WTC11 (cell line): Measurements from ENCODE around the gene MFAP3L. TPM values are rescaled to one million over a fixed set of nuclear protein-coding genes. Genes with fewer than 3 reads are reported as not detected.

ENCODE experiments used
- ATAC-seq: fragments of 200-7000 bp; cut with Tn5 transposase; 2 replicates; pipeline ENCODE4 v1.10.0; 2021; ENCODE audit warnings: mild to moderate bottlenecking, moderate library complexity
- CTCF ChIA-PET: fragments of 300-600 bp; sonication (Branson Sonifier 250); formaldehyde crosslinking; loops from one replicate; lab custom pipeline; 2021; ENCODE audit warnings: antibody characterized with exemption; lab: Charles Lee
- POLR2A ChIA-PET: fragments of 350-600 bp; sonication (Branson Sonifier 250); formaldehyde crosslinking; loops from one replicate; lab custom pipeline; 2021; ENCODE audit warnings: antibody characterized with exemption; lab: Charles Lee
- DNase-seq: peaks from one replicate; pipeline ENCODE4 v3.0.0; 2021; ENCODE audit warnings: low spot score
- H3K27ac Mint-ChIP-seq: 2 replicates; pipeline ENCODE4 v1.8.0; 2021; ENCODE audit warnings: mixed read lengths
- H3K27me3 Mint-ChIP-seq: 2 replicates; pipeline ENCODE4 v1.8.0; 2021; ENCODE audit warnings: low read depth, mild to moderate bottlenecking, moderate library complexity, mixed read lengths
- H3K36me3 Mint-ChIP-seq: 2 replicates; pipeline ENCODE4 v1.8.0; 2021; ENCODE audit warnings: mixed read lengths
- H3K4me1 Mint-ChIP-seq: 2 replicates; pipeline ENCODE4 v1.8.0; 2022; ENCODE audit warnings: mixed read lengths
- H3K4me3 Mint-ChIP-seq: 2 replicates; pipeline ENCODE4 v1.8.0; 2021; ENCODE audit warnings: mild to moderate bottlenecking, moderate library complexity, mixed read lengths
- H3K9me3 Mint-ChIP-seq: 2 replicates; pipeline ENCODE4 v1.8.0; 2021; ENCODE audit warnings: mixed read lengths
- CDX4 ChIP-seq: fragments of 250-450 bp; sonication (Bioruptor Pico); IDR thresholded peaks from 2 replicates; pipeline ENCODE4 v1.9.0; 2021; ENCODE audit warnings: moderate library complexity, mild to moderate bottlenecking, inconsistent platforms, borderline replicate concordance
- E2F4 ChIP-seq: sonication (generic); formaldehyde crosslinking; IDR thresholded peaks from 2 replicates; pipeline ENCODE4 v1.8.1; 2022; ENCODE audit warnings: low read depth, mild to moderate bottlenecking, moderate library complexity, missing genetic modification reagents, borderline replicate concordance
- ERG ChIP-seq: fragments of 250-450 bp; sonication (Bioruptor Pico); IDR thresholded peaks from 2 replicates; pipeline ENCODE4 v1.8.0; 2021; ENCODE audit warnings: mild to moderate bottlenecking
- HMGA2 ChIP-seq: fragments of 250-450 bp; sonication (Bioruptor Pico); IDR thresholded peaks from 2 replicates; pipeline ENCODE4 v1.4.0; 2021; ENCODE audit warnings: mild to moderate bottlenecking, moderate library complexity
- HMGXB4 ChIP-seq: sonication (generic); formaldehyde crosslinking; IDR thresholded peaks from 2 replicates; pipeline ENCODE4 v1.8.1; 2023; ENCODE audit warnings: mild to moderate bottlenecking, moderate library complexity, missing genetic modification reagents
- MXD4 ChIP-seq: fragments of 250-450 bp; sonication (Bioruptor Pico); IDR thresholded peaks from 2 replicates; pipeline ENCODE4 v1.8.0; 2021; ENCODE audit warnings: mild to moderate bottlenecking, moderate library complexity, borderline replicate concordance
- NFATC4 ChIP-seq: fragments of 250-450 bp; sonication (Bioruptor Pico); IDR thresholded peaks from 2 replicates; pipeline ENCODE4 v1.9.0; 2021; ENCODE audit warnings: mild to moderate bottlenecking
- RELA ChIP-seq: sonication (generic); formaldehyde crosslinking; IDR thresholded peaks from 2 replicates; pipeline ENCODE4 v1.8.1; 2022; ENCODE audit warnings: missing genetic modification reagents, mild to moderate bottlenecking, borderline replicate concordance
- TCF7 ChIP-seq: sonication (generic); formaldehyde crosslinking; IDR thresholded peaks from 2 replicates; pipeline ENCODE4 v1.8.0; 2022; ENCODE audit warnings: mild to moderate bottlenecking, low read depth, missing genetic modification reagents, moderate library complexity
- TEAD4 ChIP-seq: sonication (generic); formaldehyde crosslinking; IDR thresholded peaks from 2 replicates; pipeline ENCODE4 v1.8.0; 2022; ENCODE audit warnings: mild to moderate bottlenecking, missing genetic modification reagents
- ZNF281 ChIP-seq: sonication (generic); formaldehyde crosslinking; IDR thresholded peaks from 2 replicates; pipeline ENCODE4 v1.8.0; 2023; ENCODE audit warnings: mild to moderate bottlenecking, missing genetic modification reagents
- ZNF512 ChIP-seq: sonication (generic); formaldehyde crosslinking; IDR thresholded peaks from 2 replicates; pipeline ENCODE4 v1.8.1; 2022; ENCODE audit warnings: missing genetic modification reagents, borderline replicate concordance
- ZNF532 ChIP-seq: fragments of 250-450 bp; sonication (Bioruptor Pico); IDR thresholded peaks from 2 replicates; pipeline ENCODE4 v1.9.0; 2021; ENCODE audit warnings: mild to moderate bottlenecking, borderline replicate concordance
- total RNA-seq: library from RNA; stranded (reverse); gene quantifications from 3 replicates; pipeline ENCODE4 v1.2.3, GENCODE V29; 2021

The MFAP3L gene
- total RNA-seq, 1 experiment from 2014 or later, result 31.3 TPM

GRCh38 chr4:169987327-169988228, 38.6 kb downstream of the MFAP3L start:
- ATAC-seq, result peak; percentile 43; the same call in 1 of the 2 replicates

GRCh38 chr4:169986369-169986768, 39.8 kb downstream of the MFAP3L start:
- no peak overlapping the region for H3K4me3 Mint-ChIP-seq
- POLR2A ChIA-PET, result no interaction called here
- no peaks in the 10 kb centered on the region for H3K9me3 Mint-ChIP-seq
- H3K27ac Mint-ChIP-seq, result no peak overlapping the region
- H3K4me1 Mint-ChIP-seq, result peaks cover 24% of the 10 kb centered on the region
- DNase-seq, result no peak
- CTCF ChIA-PET, result no interaction called here
- no peaks in the 10 kb centered on the region for H3K36me3 Mint-ChIP-seq
- ATAC-seq, result no peak
- no peaks in the 10 kb centered on the region for H3K27me3 Mint-ChIP-seq
- TF ChIP-seq RELA (CRISPR knock-in tag) (no peak), HMGXB4 (CRISPR knock-in tag) (no peak), TCF7 (CRISPR knock-in tag) (no peak), CDX4 (CRISPR knock-in tag) (no peak), E2F4 (CRISPR knock-in tag) (no peak), ZNF532 (CRISPR knock-in tag) (no peak), NFATC4 (CRISPR knock-in tag) (no peak), MXD4 (no peak)

More at GRCh38 chr4:169987327-169988228, 38.6 kb downstream of the MFAP3L start:
- POLR2A ChIA-PET, result no interaction called here
- peaks cover 9% of the 10 kb centered on the region for H3K36me3 Mint-ChIP-seq
- no peak overlapping the region for H3K27ac Mint-ChIP-seq
- peaks cover 6% of the 10 kb centered on the region for H3K9me3 Mint-ChIP-seq
- no peaks in the 10 kb centered on the region for H3K27me3 Mint-ChIP-seq
- DNase-seq, result no peak
- CTCF ChIA-PET, result no interaction called here
- peaks cover 24% of the 10 kb centered on the region for H3K4me1 Mint-ChIP-seq
- no peak for TF ChIP-seq ERG (CRISPR knock-in tag)
- no peak for TF ChIP-seq ZNF512 (CRISPR knock-in tag)
- TF ChIP-seq ZNF281 (CRISPR knock-in tag), result no peak
- no peak for TF ChIP-seq TEAD4 (CRISPR knock-in tag)
- no peak for TF ChIP-seq HMGA2 (CRISPR knock-in tag)
- no peak overlapping the region for H3K4me3 Mint-ChIP-seq
